ENCODE measurements around the gene TRAPPC2L.

The TRAPPC2L gene

GRCh38 chr16:88911946-88912310 lies 55.0 kb downstream of the TRAPPC2L start:
- Histone ChIP-seq H3K27ac (replicated peaks) (no peak overlapping the region), H3K4me3 (replicated peaks; ENCODE audit: insufficient read depth, low read length) (no peak overlapping the region), H3K27me3 (ENCODE audit: insufficient read depth, poor library complexity, severe bottlenecking) (no peaks in the 10 kb centered on the region)
- DNase-seq (ENCODE audit: low read depth in 1 of 2, low spot score in 1 of 2), result no peak
- TF ChIP-seq SPI1 (IDR thresholded peaks at IDR 0.05; ENCODE audit: borderline replicate concordance, low read depth) (no peak), GABPA (IDR thresholded peaks at IDR 0.05; ENCODE audit: low read depth) (no peak), POLR2AphosphoS5 (IDR thresholded peaks at IDR 0.05; ENCODE audit: low read depth) (no peak)
- TF ChIP-seq, protein P1, sequence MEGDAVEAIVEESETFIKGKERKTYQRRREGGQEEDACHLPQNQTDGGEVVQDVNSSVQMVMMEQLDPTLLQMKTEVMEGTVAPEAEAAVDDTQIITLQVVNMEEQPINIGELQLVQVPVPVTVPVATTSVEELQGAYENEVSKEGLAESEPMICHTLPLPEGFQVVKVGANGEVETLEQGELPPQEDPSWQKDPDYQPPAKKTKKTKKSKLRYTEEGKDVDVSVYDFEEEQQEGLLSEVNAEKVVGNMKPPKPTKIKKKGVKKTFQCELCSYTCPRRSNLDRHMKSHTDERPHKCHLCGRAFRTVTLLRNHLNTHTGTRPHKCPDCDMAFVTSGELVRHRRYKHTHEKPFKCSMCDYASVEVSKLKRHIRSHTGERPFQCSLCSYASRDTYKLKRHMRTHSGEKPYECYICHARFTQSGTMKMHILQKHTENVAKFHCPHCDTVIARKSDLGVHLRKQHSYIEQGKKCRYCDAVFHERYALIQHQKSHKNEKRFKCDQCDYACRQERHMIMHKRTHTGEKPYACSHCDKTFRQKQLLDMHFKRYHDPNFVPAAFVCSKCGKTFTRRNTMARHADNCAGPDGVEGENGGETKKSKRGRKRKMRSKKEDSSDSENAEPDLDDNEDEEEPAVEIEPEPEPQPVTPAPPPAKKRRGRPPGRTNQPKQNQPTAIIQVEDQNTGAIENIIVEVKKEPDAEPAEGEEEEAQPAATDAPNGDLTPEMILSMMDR (IDR thresholded peaks at IDR 0.05; ENCODE audit: insufficient read depth, low read length), result no peak
- TF ChIP-seq, protein P2, sequence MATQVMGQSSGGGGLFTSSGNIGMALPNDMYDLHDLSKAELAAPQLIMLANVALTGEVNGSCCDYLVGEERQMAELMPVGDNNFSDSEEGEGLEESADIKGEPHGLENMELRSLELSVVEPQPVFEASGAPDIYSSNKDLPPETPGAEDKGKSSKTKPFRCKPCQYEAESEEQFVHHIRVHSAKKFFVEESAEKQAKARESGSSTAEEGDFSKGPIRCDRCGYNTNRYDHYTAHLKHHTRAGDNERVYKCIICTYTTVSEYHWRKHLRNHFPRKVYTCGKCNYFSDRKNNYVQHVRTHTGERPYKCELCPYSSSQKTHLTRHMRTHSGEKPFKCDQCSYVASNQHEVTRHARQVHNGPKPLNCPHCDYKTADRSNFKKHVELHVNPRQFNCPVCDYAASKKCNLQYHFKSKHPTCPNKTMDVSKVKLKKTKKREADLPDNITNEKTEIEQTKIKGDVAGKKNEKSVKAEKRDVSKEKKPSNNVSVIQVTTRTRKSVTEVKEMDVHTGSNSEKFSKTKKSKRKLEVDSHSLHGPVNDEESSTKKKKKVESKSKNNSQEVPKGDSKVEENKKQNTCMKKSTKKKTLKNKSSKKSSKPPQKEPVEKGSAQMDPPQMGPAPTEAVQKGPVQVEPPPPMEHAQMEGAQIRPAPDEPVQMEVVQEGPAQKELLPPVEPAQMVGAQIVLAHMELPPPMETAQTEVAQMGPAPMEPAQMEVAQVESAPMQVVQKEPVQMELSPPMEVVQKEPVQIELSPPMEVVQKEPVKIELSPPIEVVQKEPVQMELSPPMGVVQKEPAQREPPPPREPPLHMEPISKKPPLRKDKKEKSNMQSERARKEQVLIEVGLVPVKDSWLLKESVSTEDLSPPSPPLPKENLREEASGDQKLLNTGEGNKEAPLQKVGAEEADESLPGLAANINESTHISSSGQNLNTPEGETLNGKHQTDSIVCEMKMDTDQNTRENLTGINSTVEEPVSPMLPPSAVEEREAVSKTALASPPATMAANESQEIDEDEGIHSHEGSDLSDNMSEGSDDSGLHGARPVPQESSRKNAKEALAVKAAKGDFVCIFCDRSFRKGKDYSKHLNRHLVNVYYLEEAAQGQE (IDR thresholded peaks at IDR 0.05; ENCODE audit: insufficient replicate concordance, low read depth), result no peak

Measured in HL-60 (cell line).